ENCODE data around the gene ARHGAP42. TPM values are rescaled to one million over a fixed set of nuclear protein-coding genes. Genes with fewer than 3 reads are reported as not detected.

The ARHGAP42 gene
- total RNA-seq, 1 experiment from 2014 or later = 7.1 TPM

DNA sequence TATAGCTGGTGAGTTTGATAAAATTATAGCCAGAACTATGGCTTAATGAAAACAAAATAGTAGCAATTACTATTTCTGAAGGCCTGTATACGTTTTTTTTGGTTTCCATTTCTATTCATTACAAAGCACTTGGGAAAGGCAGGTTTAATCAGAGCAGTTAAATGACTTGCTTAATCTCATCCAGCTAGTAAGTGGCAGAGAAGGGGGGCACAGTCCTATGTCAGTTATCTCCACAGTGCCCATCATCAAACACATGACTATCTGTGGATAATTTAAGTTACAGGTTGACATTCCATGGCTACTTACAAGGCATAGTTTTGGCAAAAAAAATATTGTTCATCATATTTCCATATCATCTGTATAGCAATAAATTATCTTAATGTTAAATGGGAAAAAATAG, 348.8 kb downstream of the ARHGAP42 start:
- no peaks in the 10 kb centered on the region for H3K27me3 ChIP-seq (ENCODE audit: control insufficient read depth, insufficient read depth, low read length)
- no peak overlapping the region for H3K4me3 ChIP-seq (ENCODE audit: low read depth in 2 of 2, low read length in 2 of 2)
- no peaks in the 10 kb centered on the region for H3K4me1 ChIP-seq (ENCODE audit: control insufficient read depth, insufficient read depth, low read length)
- no peaks in the 10 kb centered on the region for H3K36me3 ChIP-seq (ENCODE audit: control insufficient read depth, insufficient read depth, low read length)
- no peaks in the 10 kb centered on the region for H3K9me3 ChIP-seq (ENCODE audit: control insufficient read depth, insufficient read depth, low read depth, low read length)
- BruUV-seq (replicated peaks) = no TSS peak
- CTCF ChIA-PET = no interaction called here
- TF ChIP-seq TCF7L2 (IDR thresholded peaks at IDR 0.05; ENCODE audit: low read depth, low read length) = no peak
- DNase-seq (ENCODE audit: low read depth, low spot score) (no peak), ATAC-seq (no peak)
- no peak overlapping the region for H3K27ac ChIP-seq (ENCODE audit: low read length)
- in situ Hi-C loops (cut with HindIII; ENCODE audit: low pct_unique_long_range_greater_than_20kb, low sequenced_read_pairs) = no loop called here
- intact Hi-C loops (cut with micrococcal nuclease; ENCODE audit: unreplicated experiment) = no loop called here
- POLR2A ChIA-PET = no interaction called here

Data from Panc1 (cell line).